GM18951 (cell line): ENCODE measurements around the gene CD19.

Experiments
- POLR2A ChIP-seq: IDR thresholded peaks from 4 replicates; pipeline ENCODE4 v1.6.1; 2011; ENCODE audit warnings: mild to moderate bottlenecking; ENCODE audit not compliant: insufficient read length, insufficient read depth; ENCODE audit errors: extremely low read depth
- in situ Hi-C: fragments of 300-500 bp; cut with MboI; formaldehyde crosslinking; loops from one replicate; pipeline ENCODE4 v1.12.0; 2022; ENCODE audit warnings: low sequenced_read_pairs, mixed read lengths, inconsistent platforms; ENCODE audit not compliant: unreplicated experiment

Gene CD19

GRCh38 chr16:28984619-28985135 lies 52.9 kb downstream of the CD19 start, which contains the start of gene LAT:
LAT (plus strand) TSS chr16:28985052; CDS start chr16:28985418, 366 bp downstream.
- no peak for TF ChIP-seq POLR2A

GRCh38 chr16:28985211-28986041 lies 53.7 kb downstream of the CD19 start:
- in situ Hi-C loops: no loop called here
- TF ChIP-seq POLR2A: no peak

More at GRCh38 chr16:28984619-28985135, 52.9 kb downstream of the CD19 start, which contains the start of gene LAT:
- in situ Hi-C loops: no loop called here

GRCh38 chr16:28986046-28986445 lies 54.3 kb downstream of the CD19 start:
- in situ Hi-C loops: no loop called here
- no peak for TF ChIP-seq POLR2A

GRCh38 chr16:28986492-28986891 lies 54.7 kb downstream of the CD19 start:
- in situ Hi-C loops: no loop called here
- no peak for TF ChIP-seq POLR2A

- TF ChIP-seq POLR2A: no peak
- in situ Hi-C loops: no loop called here
Measured at GRCh38 chr16:28987170-28987853, 55.5 kb downstream of the CD19 start.
